Immature natural killer cell (primary cell): ENCODE results near the gene AP3B1. TPM values are rescaled to one million over a fixed set of nuclear protein-coding genes. Genes with fewer than 3 reads are reported as not detected.

Source experiments
- DNase-seq, 3 donors: peaks; one replicate each; pipeline ENCODE4 v3.0.0; 2022; ENCODE audit warnings: mixed read lengths in 1 of 3
- H3K27ac Mint-ChIP-seq, 6 donors: one replicate each; pipeline ENCODE4 v1.8.0; 2020; ENCODE audit warnings: mixed read lengths in 6 of 6, mild to moderate bottlenecking in 5 of 6, inconsistent platforms in 4 of 6, moderate library complexity in 3 of 6
- H3K27me3 Mint-ChIP-seq, 3 donors: one replicate each; pipeline ENCODE4 v1.8.0; 2020 to 2021; ENCODE audit warnings: low read depth in 3 of 3, mild to moderate bottlenecking in 3 of 3, mixed read lengths in 3 of 3, moderate library complexity in 3 of 3, inconsistent platforms in 1 of 3
- H3K36me3 Mint-ChIP-seq, 3 donors: one replicate each; pipeline ENCODE4 v1.8.0; 2020; ENCODE audit warnings: mixed read lengths in 3 of 3, inconsistent platforms in 2 of 3, mild to moderate bottlenecking in 2 of 3
- H3K4me1 Mint-ChIP-seq, 2 donors: one replicate each; pipeline ENCODE4 v1.8.0; 2020; ENCODE audit warnings: inconsistent platforms in 2 of 2, mild to moderate bottlenecking in 2 of 2, mixed read lengths in 2 of 2, moderate library complexity in 1 of 2
- H3K4me3 Mint-ChIP-seq, 5 donors: one replicate each; pipeline ENCODE4 v1.8.0; 2020; ENCODE audit warnings: mild to moderate bottlenecking in 5 of 5, mixed read lengths in 5 of 5, inconsistent platforms in 3 of 5, moderate library complexity in 3 of 5
- H3K9me3 Mint-ChIP-seq, 6 donors: one replicate each; pipeline ENCODE4 v1.8.0; 2020; ENCODE audit warnings: mild to moderate bottlenecking in 6 of 6, mixed read lengths in 6 of 6, inconsistent platforms in 4 of 6, moderate library complexity in 3 of 6
- polyA plus RNA-seq, 3 donors: library from polyadenylated mRNA; unstranded; fragments of 300-500 nt; fragmentation: Illumina TruSeq; gene quantifications; one replicate each; pipeline ENCODE4 v1.2.3, GENCODE V29; 2021

The AP3B1 gene
- polyA plus RNA-seq, 3 donors from 2014 or later: 11.6 to 31.7 (median 19.2) TPM

GRCh38 chr5:78151594-78152271 is 142.8 kb downstream of the AP3B1 start:
- peaks cover 5 to 26% of the 10 kb centered on the region in 2 donors for H3K4me1 Mint-ChIP-seq
- no peak for DNase-seq
- no peaks in the 10 kb centered on the region for H3K9me3 Mint-ChIP-seq
- peaks cover 0 to 2% (median 2%) of the 10 kb centered on the region in 3 donors for H3K27me3 Mint-ChIP-seq
- no peak overlapping the region for H3K4me3 Mint-ChIP-seq
- H3K27ac Mint-ChIP-seq: peak overlapping the region in 1 of 6 donors; percentile 10
- peaks cover 46 to 57% (median 54%) of the 10 kb centered on the region in 3 donors for H3K36me3 Mint-ChIP-seq

DNA sequence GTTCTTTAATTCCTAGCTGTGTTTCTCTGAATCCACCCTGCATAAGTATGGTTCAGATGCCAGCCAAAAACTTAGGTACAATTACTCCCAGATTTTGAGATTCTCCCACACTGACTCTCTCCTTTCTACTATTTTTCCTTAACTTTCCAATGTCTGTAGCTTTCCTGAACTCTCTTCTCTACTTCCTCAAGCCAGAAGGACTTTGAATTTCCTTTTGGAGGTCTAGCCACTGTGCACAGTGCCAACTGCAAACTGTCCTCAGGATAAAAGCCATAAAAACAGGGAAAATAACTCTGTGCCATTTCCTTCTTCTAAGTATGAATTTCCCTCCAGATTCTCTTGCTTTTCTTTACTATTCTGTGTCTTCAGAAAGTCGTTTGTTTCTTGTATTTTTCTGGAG is 157.2 kb downstream of the AP3B1 start:
- Mint-ChIP-seq H3K4me1 (no peaks in the 10 kb centered on the region), H3K27me3 (no peaks in the 10 kb centered on the region), H3K4me3 (no peak overlapping the region), H3K9me3 (no peaks in the 10 kb centered on the region), H3K36me3 (peaks cover 22 to 29% (median 29%) of the 10 kb centered on the region in 3 donors), H3K27ac (no peak overlapping the region)
- DNase-seq: no peak

- Mint-ChIP-seq H3K9me3 (no peaks in the 10 kb centered on the region), H3K27me3 (no peaks in the 10 kb centered on the region), H3K27ac (no peak overlapping the region), H3K36me3 (peaks cover 9 to 18% (median 12%) of the 10 kb centered on the region in 3 donors), H3K4me3 (no peak overlapping the region), H3K4me1 (no peaks in the 10 kb centered on the region)
- DNase-seq: no peak
These were observed 161.1 kb downstream of the AP3B1 start for GRCh38 chr5:78133423-78133822.

DNA sequence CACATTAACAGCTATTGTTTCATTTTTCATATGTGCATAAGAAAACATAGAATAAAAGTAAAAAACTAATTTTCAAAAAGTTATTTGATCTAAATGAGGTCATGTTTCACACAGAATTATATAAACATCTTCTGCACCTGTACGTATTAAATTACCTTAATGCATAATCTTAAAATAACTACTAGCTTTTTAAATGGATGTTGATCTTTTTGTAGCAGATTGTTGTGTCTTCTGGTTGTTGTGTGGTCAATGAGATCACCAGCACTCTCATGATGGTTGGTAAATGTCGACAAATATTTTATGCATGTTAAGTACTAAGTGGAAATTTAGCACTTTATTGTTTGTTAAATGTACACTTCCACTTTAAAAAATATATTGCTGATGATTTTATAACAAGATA is 162.0 kb downstream of the AP3B1 start:
- Mint-ChIP-seq H3K36me3 (peaks cover 14 to 18% (median 15%) of the 10 kb centered on the region in 3 donors), H3K27ac (no peak overlapping the region), H3K4me1 (no peaks in the 10 kb centered on the region), H3K4me3 (no peak overlapping the region), H3K9me3 (no peaks in the 10 kb centered on the region), H3K27me3 (no peaks in the 10 kb centered on the region)
- DNase-seq: no peak

GRCh38 chr5:78129597-78129996 is 164.9 kb downstream of the AP3B1 start:
- no peak for DNase-seq
- Mint-ChIP-seq H3K9me3 (no peaks in the 10 kb centered on the region), H3K4me1 (no peaks in the 10 kb centered on the region), H3K27me3 (no peaks in the 10 kb centered on the region), H3K4me3 (no peak overlapping the region), H3K27ac (no peak overlapping the region), H3K36me3 (peaks cover 16 to 32% (median 19%) of the 10 kb centered on the region in 3 donors)

DNA sequence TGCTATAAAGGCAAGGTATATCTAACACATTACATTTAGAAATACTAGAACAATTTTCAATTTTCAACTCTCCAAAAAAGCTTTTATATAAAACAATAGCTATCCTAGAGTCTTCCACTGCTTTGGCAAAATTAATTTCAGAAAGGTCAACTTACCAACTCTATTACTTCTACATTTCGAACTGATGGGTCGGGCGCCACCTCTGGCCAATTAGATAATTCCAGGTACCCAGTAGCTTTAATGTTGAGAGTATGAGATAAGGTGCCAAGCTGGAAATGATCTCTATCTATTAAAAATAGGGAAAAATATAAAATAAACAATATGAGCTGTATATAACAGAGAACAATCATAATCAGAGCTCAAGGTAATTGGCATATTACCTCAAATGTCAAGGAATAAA is 166.6 kb downstream of the AP3B1 start:
- H3K4me1 Mint-ChIP-seq: no peaks in the 10 kb centered on the region
- no peak for DNase-seq
- no peak overlapping the region for H3K27ac Mint-ChIP-seq
- H3K27me3 Mint-ChIP-seq: no peaks in the 10 kb centered on the region
- no peaks in the 10 kb centered on the region for H3K9me3 Mint-ChIP-seq
- H3K36me3 Mint-ChIP-seq: peaks cover 10 to 27% (median 16%) of the 10 kb centered on the region in 3 donors
- H3K4me3 Mint-ChIP-seq: no peak overlapping the region

DNA sequence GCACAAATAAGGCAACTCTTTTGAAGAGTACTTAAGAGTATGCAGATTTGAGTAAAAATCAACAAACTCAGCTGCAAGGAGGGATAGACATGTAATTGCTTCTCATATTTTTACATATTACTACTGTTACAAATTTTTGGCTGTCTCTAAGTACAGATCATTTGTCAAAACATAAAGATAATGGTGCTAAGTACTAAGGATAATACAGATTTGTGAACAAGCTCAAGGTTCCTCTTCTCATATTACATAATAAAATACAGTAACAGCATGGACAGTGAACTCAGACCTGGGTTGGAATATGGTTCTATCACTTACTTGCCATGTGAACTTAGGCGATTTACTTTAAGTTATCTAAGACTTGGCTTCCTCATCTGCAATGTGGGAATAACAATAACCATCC is 168.0 kb downstream of the AP3B1 start:
- Mint-ChIP-seq H3K27ac (no peak overlapping the region), H3K4me1 (peaks cover 0 to 3% of the 10 kb centered on the region in 2 donors), H3K36me3 (peaks cover 10 to 24% (median 13%) of the 10 kb centered on the region in 3 donors)

DNA sequence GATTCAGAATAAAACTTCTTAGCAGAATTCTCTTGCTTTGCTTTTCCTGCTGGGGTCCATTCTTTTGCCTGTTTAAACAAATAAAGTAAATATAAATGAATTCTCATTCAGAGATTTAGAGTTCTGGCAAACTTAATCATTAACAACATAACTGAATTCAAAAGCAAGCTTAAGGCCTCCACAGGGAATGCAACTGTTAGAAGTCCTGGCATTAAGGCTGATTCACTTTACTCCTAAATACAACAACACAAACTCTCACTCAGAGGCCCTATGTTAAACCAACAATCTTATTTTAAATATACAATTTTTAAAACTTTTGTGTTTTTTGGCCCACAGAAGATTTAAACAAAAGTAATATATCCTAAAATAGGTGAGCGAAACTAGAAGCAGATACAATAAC is 178.3 kb downstream of the AP3B1 start:
- H3K9me3 Mint-ChIP-seq: peaks cover 0 to 3% (median 0%) of the 10 kb centered on the region in 6 donors
- H3K36me3 Mint-ChIP-seq: peaks cover 26 to 51% (median 36%) of the 10 kb centered on the region in 3 donors
- peaks cover 0 to 4% (median 0%) of the 10 kb centered on the region in 3 donors for H3K27me3 Mint-ChIP-seq
- peak overlapping the region in 1 of 6 donors; percentile 25 for H3K27ac Mint-ChIP-seq
- no peak for DNase-seq
- H3K4me3 Mint-ChIP-seq: no peak overlapping the region
- no peaks in the 10 kb centered on the region for H3K4me1 Mint-ChIP-seq

More for the DNA sequence above, 168.0 kb downstream of the AP3B1 start:
- Mint-ChIP-seq H3K4me3 (no peak overlapping the region), H3K9me3 (no peaks in the 10 kb centered on the region), H3K27me3 (no peaks in the 10 kb centered on the region)
- DNase-seq: no peak

GRCh38 chr5:78113689-78114264 is 180.7 kb downstream of the AP3B1 start:
- Mint-ChIP-seq H3K9me3 (no peaks in the 10 kb centered on the region), H3K27ac (peak overlapping the region in 2 of 6 donors; percentile 1 to 51), H3K4me1 (no peaks in the 10 kb centered on the region), H3K27me3 (peaks cover 0 to 2% (median 0%) of the 10 kb centered on the region in 3 donors), H3K4me3 (no peak overlapping the region), H3K36me3 (peaks cover 16 to 50% (median 19%) of the 10 kb centered on the region in 3 donors)
- no peak for DNase-seq

DNA sequence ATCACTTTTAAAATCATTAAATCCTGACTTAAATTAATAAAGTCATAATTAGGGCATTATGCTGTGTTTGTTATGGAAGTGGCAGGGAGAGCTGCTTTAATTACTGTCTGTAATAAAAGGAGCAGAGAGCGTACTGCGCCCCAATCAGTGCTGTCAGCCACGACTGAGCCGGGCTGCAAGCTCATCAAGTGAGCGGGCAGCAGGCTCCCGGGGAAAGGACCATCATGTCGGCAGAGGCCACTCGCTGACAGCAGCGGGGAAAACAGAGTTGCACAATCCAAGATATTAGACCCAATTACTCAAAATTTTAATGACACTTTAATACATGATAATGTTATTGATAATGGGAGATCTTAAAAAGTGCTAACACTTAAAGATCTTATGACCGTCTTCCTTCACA is 181.6 kb downstream of the AP3B1 start:
- Mint-ChIP-seq H3K36me3 (peaks cover 16 to 48% (median 19%) of the 10 kb centered on the region in 3 donors), H3K27me3 (peaks cover 0 to 2% (median 0%) of the 10 kb centered on the region in 3 donors), H3K9me3 (no peaks in the 10 kb centered on the region), H3K4me1 (no peaks in the 10 kb centered on the region), H3K4me3 (no peak overlapping the region), H3K27ac (no peak overlapping the region)
- no peak for DNase-seq

DNA sequence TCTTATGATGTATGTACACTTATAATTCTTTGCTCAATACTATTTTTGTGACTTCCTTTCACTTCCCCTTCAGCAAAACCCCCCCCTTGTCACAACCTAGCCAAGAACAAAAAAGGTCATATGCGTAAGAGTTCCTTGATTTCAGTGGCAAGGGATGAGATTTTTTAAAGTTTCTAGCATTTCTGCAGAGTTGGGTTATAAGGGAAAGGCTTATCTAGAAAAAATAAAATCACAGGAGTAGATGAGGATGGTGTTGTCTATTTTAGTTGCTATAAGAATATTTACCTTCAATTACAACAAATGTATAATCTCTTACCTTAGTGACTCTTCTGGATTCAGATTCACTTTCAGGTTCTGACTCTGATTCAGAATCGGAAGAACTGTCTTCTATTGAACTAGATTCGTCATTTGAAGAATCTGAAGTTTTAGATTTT is 184.6 kb downstream of the AP3B1 start:
- peaks cover 24 to 54% (median 31%) of the 10 kb centered on the region in 3 donors for H3K36me3 Mint-ChIP-seq
- H3K4me3 Mint-ChIP-seq: no peak overlapping the region
- H3K9me3 Mint-ChIP-seq: no peaks in the 10 kb centered on the region
- H3K4me1 Mint-ChIP-seq: no peaks in the 10 kb centered on the region
- H3K27ac Mint-ChIP-seq: no peak overlapping the region
- no peaks in the 10 kb centered on the region for H3K27me3 Mint-ChIP-seq
- no peak for DNase-seq

DNA sequence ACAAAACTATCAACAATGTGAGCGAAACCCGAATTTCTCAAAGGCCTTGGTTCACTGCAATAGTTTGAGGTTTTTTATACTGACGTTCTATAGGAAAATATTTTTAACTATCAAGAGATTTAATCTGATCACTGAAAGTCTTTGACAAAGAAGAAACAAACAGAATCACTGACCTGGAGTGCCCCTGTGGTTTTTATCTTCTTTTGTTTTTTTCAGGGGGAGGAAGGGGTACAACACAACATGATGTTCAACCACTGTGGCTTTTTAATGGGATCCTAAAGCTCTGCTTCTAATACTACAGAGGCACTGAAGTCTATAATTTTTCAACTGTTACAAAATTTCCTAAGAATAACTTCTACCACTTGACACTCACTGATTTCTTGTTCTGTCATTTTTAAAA is 185.9 kb downstream of the AP3B1 start:
- no peak for DNase-seq
- Mint-ChIP-seq H3K4me1 (no peaks in the 10 kb centered on the region), H3K27me3 (no peaks in the 10 kb centered on the region), H3K36me3 (peaks cover 20 to 43% (median 25%) of the 10 kb centered on the region in 3 donors), H3K9me3 (no peaks in the 10 kb centered on the region), H3K4me3 (no peak overlapping the region), H3K27ac (no peak overlapping the region)

DNA sequence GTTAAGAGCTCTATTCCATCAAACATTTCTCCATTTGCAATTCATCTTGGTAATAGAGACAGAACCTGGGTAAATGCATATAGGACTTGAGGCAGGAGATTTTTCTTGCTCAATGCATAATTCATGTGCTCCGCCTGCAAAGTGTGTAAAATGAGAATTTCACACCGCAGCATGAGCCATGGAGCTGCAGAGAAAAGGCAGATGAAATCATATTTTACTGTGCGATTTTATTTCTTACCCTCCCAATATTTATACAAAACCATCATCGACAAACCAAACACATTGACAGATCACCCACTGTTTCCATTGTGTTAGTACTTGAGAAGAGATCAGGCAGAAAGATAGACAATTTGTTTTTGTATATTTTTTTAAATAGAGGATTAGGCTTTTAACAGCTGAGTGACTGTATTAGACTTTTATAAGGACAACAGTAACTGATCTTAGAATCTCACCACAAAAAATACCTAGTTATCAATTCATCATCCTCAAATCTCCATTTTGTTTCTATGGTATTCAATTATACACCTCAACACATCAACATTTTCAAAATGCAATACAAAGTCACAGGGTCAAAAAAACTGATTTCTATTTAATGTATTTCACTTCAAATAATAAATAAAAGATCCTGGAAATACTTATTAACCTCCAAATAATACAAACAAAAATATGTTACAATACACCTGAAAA is 191.1 kb downstream of the AP3B1 start:
- Mint-ChIP-seq H3K27ac (no peak overlapping the region), H3K4me3 (no peak overlapping the region), H3K36me3 (peaks cover 25 to 40% (median 30%) of the 10 kb centered on the region in 3 donors)

GRCh38 chr5:78102500-78102899 is 192.0 kb downstream of the AP3B1 start:
- H3K27ac Mint-ChIP-seq: no peak overlapping the region

More for the DNA sequence above, 191.1 kb downstream of the AP3B1 start:
- Mint-ChIP-seq H3K27me3 (no peaks in the 10 kb centered on the region), H3K4me1 (no peaks in the 10 kb centered on the region), H3K9me3 (no peaks in the 10 kb centered on the region)
- no peak for DNase-seq

More at GRCh38 chr5:78102500-78102899, 192.0 kb downstream of the AP3B1 start:
- no peaks in the 10 kb centered on the region for H3K27me3 Mint-ChIP-seq
- H3K36me3 Mint-ChIP-seq: peaks cover 25 to 39% (median 30%) of the 10 kb centered on the region in 3 donors
- H3K4me3 Mint-ChIP-seq: no peak overlapping the region
- H3K9me3 Mint-ChIP-seq: no peaks in the 10 kb centered on the region
- no peaks in the 10 kb centered on the region for H3K4me1 Mint-ChIP-seq
- no peak for DNase-seq
